HEK293 (cell line): ENCODE results near the gene SPC25.

ENCODE experiments used
- KLF16 ChIP-seq: fragments of 450-650 bp; formaldehyde crosslinking; IDR thresholded peaks from 2 replicates; pipeline ENCODE4 v1.5.1; 2017; ENCODE audit warnings: missing biosample characterization, missing genetic modification characterization
- ZNF133 ChIP-seq: fragments of 450-650 bp; formaldehyde crosslinking; IDR thresholded peaks from 2 replicates; pipeline ENCODE4 v1.5.1; 2016; ENCODE audit warnings: missing biosample characterization, missing genetic modification characterization
- ZNF544 ChIP-seq: fragments of 450-650 bp; formaldehyde crosslinking; IDR thresholded peaks from 2 replicates; pipeline ENCODE4 v1.5.0; 2017; ENCODE audit warnings: missing biosample characterization, missing genetic modification characterization
- ZNF571 ChIP-seq: fragments of 450-650 bp; formaldehyde crosslinking; IDR thresholded peaks from 2 replicates; pipeline ENCODE4 v1.5.0; 2017; ENCODE audit warnings: missing biosample characterization, missing genetic modification characterization
- ZNF596 ChIP-seq: fragments of 450-650 bp; IDR thresholded peaks from 2 replicates; pipeline ENCODE4 v1.5.0; 2018; ENCODE audit warnings: missing biosample characterization, mild to moderate bottlenecking, missing genetic modification characterization, moderate library complexity
- ZNF670 ChIP-seq: fragments of 450-650 bp; formaldehyde crosslinking; IDR thresholded peaks from 2 replicates; pipeline ENCODE4 v1.5.1; 2016; ENCODE audit warnings: missing biosample characterization, missing genetic modification characterization, low read depth
- TF ChIP-seq, protein P1 (sequence below): fragments of 450-650 bp; formaldehyde crosslinking; IDR thresholded peaks from 2 replicates; pipeline ENCODE4 v1.5.1; 2016; ENCODE audit warnings: missing biosample characterization, missing genetic modification characterization
- TF ChIP-seq, protein P2 (sequence below): fragments of 450-650 bp; formaldehyde crosslinking; IDR thresholded peaks from 2 replicates; pipeline ENCODE4 v1.5.1; 2016; ENCODE audit warnings: missing biosample characterization, missing genetic modification characterization, low read depth
- TF ChIP-seq, protein P3 (sequence below): fragments of 450-650 bp; formaldehyde crosslinking; IDR thresholded peaks from 2 replicates; pipeline ENCODE4 v1.5.1; 2016; ENCODE audit warnings: missing biosample characterization, missing genetic modification characterization
- TF ChIP-seq, protein P4 (sequence below): fragments of 450-650 bp; formaldehyde crosslinking; IDR thresholded peaks from 2 replicates; pipeline ENCODE4 v1.5.1; 2016; ENCODE audit warnings: missing biosample characterization, missing genetic modification characterization, borderline replicate concordance
- TF ChIP-seq, protein P5 (sequence below): fragments of 450-650 bp; formaldehyde crosslinking; IDR thresholded peaks from 2 replicates; pipeline ENCODE4 v1.5.1; 2016; ENCODE audit warnings: missing biosample characterization, missing genetic modification characterization
- TF ChIP-seq, protein P6 (sequence below): fragments of 450-650 bp; formaldehyde crosslinking; conservative IDR thresholded peaks from 2 replicates; pipeline ENCODE4 v1.5.1; 2016; ENCODE audit warnings: low read depth, missing biosample characterization, missing genetic modification characterization
- TF ChIP-seq, protein P7 (sequence below): sonication (generic); formaldehyde crosslinking; IDR thresholded peaks from 2 replicates; pipeline ENCODE4 v1.8.1; 2022; ENCODE audit warnings: mild to moderate bottlenecking, moderate library complexity, missing genetic modification reagents

DNA sequence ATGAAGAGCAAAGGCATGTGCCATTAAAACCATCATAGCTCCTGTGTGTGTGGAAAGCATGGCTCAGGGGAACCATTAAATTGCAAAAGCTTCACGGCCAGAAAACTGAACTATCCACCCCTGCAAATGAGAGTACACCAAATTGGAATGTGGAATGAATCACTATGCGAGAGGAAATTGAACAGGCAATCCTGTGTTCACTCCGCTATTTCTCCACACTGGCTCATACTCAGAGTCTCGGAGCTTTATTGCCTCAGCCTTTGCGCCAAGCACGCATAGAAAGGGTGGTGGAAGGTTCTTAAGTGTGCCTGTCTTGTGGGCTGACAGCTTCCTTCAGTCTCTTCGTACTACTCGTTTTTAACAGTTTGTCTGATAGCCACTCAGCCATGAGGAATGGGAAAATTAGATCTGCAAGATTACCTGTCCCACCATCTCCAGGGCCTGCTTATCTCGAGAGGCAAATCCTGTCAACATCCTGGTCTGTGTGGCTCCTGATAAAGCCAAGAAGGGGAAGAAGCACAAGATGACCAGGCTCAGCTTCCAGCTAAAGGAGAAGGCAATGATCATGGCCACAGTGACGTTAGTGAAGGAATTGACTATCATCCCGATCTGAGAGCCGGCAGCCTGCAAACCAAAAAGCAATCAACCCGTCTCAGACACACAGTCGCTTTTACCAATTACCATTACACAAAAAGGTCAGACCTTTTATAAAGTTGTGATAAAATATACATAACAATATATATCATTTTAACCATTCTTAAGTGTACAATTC is 45.8 kb upstream of the SPC25 start:
- TF ChIP-seq, protein P1, sequence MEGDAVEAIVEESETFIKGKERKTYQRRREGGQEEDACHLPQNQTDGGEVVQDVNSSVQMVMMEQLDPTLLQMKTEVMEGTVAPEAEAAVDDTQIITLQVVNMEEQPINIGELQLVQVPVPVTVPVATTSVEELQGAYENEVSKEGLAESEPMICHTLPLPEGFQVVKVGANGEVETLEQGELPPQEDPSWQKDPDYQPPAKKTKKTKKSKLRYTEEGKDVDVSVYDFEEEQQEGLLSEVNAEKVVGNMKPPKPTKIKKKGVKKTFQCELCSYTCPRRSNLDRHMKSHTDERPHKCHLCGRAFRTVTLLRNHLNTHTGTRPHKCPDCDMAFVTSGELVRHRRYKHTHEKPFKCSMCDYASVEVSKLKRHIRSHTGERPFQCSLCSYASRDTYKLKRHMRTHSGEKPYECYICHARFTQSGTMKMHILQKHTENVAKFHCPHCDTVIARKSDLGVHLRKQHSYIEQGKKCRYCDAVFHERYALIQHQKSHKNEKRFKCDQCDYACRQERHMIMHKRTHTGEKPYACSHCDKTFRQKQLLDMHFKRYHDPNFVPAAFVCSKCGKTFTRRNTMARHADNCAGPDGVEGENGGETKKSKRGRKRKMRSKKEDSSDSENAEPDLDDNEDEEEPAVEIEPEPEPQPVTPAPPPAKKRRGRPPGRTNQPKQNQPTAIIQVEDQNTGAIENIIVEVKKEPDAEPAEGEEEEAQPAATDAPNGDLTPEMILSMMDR (tag by site-specific recombination) = no peak
- TF ChIP-seq ZNF133 (tag by site-specific recombination) = no peak
- no peak for TF ChIP-seq ZNF571 (tag by site-specific recombination)
- TF ChIP-seq, protein P2, sequence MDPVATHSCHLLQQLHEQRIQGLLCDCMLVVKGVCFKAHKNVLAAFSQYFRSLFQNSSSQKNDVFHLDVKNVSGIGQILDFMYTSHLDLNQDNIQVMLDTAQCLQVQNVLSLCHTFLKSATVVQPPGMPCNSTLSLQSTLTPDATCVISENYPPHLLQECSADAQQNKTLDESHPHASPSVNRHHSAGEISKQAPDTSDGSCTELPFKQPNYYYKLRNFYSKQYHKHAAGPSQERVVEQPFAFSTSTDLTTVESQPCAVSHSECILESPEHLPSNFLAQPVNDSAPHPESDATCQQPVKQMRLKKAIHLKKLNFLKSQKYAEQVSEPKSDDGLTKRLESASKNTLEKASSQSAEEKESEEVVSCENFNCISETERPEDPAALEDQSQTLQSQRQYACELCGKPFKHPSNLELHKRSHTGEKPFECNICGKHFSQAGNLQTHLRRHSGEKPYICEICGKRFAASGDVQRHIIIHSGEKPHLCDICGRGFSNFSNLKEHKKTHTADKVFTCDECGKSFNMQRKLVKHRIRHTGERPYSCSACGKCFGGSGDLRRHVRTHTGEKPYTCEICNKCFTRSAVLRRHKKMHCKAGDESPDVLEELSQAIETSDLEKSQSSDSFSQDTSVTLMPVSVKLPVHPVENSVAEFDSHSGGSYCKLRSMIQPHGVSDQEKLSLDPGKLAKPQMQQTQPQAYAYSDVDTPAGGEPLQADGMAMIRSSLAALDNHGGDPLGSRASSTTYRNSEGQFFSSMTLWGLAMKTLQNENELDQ (tag by site-specific recombination) = no peak
- TF ChIP-seq, protein P3, sequence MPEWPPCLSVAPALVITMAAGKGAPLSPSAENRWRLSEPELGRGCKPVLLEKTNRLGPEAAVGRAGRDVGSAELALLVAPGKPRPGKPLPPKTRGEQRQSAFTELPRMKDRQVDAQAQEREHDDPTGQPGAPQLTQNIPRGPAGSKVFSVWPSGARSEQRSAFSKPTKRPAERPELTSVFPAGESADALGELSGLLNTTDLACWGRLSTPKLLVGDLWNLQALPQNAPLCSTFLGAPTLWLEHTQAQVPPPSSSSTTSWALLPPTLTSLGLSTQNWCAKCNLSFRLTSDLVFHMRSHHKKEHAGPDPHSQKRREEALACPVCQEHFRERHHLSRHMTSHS (tag by site-specific recombination) = no peak
- TF ChIP-seq ZNF596 (tag by site-specific recombination) = no peak
- TF ChIP-seq ZNF544 = no peak
- TF ChIP-seq, protein P4, sequence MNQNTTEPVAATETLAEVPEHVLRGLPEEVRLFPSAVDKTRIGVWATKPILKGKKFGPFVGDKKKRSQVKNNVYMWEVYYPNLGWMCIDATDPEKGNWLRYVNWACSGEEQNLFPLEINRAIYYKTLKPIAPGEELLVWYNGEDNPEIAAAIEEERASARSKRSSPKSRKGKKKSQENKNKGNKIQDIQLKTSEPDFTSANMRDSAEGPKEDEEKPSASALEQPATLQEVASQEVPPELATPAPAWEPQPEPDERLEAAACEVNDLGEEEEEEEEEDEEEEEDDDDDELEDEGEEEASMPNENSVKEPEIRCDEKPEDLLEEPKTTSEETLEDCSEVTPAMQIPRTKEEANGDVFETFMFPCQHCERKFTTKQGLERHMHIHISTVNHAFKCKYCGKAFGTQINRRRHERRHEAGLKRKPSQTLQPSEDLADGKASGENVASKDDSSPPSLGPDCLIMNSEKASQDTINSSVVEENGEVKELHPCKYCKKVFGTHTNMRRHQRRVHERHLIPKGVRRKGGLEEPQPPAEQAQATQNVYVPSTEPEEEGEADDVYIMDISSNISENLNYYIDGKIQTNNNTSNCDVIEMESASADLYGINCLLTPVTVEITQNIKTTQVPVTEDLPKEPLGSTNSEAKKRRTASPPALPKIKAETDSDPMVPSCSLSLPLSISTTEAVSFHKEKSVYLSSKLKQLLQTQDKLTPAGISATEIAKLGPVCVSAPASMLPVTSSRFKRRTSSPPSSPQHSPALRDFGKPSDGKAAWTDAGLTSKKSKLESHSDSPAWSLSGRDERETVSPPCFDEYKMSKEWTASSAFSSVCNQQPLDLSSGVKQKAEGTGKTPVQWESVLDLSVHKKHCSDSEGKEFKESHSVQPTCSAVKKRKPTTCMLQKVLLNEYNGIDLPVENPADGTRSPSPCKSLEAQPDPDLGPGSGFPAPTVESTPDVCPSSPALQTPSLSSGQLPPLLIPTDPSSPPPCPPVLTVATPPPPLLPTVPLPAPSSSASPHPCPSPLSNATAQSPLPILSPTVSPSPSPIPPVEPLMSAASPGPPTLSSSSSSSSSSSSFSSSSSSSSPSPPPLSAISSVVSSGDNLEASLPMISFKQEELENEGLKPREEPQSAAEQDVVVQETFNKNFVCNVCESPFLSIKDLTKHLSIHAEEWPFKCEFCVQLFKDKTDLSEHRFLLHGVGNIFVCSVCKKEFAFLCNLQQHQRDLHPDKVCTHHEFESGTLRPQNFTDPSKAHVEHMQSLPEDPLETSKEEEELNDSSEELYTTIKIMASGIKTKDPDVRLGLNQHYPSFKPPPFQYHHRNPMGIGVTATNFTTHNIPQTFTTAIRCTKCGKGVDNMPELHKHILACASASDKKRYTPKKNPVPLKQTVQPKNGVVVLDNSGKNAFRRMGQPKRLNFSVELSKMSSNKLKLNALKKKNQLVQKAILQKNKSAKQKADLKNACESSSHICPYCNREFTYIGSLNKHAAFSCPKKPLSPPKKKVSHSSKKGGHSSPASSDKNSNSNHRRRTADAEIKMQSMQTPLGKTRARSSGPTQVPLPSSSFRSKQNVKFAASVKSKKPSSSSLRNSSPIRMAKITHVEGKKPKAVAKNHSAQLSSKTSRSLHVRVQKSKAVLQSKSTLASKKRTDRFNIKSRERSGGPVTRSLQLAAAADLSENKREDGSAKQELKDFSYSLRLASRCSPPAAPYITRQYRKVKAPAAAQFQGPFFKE (tag by site-specific recombination) = no peak
- TF ChIP-seq, protein P5, sequence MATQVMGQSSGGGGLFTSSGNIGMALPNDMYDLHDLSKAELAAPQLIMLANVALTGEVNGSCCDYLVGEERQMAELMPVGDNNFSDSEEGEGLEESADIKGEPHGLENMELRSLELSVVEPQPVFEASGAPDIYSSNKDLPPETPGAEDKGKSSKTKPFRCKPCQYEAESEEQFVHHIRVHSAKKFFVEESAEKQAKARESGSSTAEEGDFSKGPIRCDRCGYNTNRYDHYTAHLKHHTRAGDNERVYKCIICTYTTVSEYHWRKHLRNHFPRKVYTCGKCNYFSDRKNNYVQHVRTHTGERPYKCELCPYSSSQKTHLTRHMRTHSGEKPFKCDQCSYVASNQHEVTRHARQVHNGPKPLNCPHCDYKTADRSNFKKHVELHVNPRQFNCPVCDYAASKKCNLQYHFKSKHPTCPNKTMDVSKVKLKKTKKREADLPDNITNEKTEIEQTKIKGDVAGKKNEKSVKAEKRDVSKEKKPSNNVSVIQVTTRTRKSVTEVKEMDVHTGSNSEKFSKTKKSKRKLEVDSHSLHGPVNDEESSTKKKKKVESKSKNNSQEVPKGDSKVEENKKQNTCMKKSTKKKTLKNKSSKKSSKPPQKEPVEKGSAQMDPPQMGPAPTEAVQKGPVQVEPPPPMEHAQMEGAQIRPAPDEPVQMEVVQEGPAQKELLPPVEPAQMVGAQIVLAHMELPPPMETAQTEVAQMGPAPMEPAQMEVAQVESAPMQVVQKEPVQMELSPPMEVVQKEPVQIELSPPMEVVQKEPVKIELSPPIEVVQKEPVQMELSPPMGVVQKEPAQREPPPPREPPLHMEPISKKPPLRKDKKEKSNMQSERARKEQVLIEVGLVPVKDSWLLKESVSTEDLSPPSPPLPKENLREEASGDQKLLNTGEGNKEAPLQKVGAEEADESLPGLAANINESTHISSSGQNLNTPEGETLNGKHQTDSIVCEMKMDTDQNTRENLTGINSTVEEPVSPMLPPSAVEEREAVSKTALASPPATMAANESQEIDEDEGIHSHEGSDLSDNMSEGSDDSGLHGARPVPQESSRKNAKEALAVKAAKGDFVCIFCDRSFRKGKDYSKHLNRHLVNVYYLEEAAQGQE = no peak
- no peak for TF ChIP-seq ZNF670 (tag by site-specific recombination)
- TF ChIP-seq, protein P6, sequence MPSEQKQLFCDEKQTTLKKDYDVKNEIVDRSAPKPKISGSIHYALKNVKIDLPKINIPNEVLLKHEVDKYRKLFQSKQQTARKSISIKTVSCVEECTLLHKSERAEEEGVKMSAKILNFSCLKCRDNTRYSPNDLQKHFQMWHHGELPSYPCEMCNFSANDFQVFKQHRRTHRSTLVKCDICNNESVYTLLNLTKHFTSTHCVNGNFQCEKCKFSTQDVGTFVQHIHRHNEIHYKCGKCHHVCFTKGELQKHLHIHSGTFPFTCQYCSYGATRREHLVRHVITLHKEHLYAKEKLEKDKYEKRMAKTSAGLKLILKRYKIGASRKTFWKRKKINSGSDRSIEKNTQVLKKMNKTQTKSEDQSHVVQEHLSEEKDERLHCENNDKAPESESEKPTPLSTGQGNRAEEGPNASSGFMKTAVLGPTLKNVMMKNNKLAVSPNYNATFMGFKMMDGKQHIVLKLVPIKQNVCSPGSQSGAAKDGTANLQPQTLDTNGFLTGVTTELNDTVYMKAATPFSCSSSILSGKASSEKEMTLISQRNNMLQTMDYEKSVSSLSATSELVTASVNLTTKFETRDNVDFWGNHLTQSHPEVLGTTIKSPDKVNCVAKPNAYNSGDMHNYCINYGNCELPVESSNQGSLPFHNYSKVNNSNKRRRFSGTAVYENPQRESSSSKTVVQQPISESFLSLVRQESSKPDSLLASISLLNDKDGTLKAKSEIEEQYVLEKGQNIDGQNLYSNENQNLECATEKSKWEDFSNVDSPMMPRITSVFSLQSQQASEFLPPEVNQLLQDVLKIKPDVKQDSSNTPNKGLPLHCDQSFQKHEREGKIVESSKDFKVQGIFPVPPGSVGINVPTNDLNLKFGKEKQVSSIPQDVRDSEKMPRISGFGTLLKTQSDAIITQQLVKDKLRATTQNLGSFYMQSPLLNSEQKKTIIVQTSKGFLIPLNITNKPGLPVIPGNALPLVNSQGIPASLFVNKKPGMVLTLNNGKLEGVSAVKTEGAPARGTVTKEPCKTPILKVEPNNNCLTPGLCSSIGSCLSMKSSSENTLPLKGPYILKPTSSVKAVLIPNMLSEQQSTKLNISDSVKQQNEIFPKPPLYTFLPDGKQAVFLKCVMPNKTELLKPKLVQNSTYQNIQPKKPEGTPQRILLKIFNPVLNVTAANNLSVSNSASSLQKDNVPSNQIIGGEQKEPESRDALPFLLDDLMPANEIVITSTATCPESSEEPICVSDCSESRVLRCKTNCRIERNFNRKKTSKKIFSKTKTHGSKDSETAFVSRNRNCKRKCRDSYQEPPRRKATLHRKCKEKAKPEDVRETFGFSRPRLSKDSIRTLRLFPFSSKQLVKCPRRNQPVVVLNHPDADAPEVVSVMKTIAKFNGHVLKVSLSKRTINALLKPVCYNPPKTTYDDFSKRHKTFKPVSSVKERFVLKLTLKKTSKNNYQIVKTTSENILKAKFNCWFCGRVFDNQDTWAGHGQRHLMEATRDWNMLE (tag by site-specific recombination) = no peak
- TF ChIP-seq KLF16 (tag by site-specific recombination) = no peak
- TF ChIP-seq, protein P7, sequence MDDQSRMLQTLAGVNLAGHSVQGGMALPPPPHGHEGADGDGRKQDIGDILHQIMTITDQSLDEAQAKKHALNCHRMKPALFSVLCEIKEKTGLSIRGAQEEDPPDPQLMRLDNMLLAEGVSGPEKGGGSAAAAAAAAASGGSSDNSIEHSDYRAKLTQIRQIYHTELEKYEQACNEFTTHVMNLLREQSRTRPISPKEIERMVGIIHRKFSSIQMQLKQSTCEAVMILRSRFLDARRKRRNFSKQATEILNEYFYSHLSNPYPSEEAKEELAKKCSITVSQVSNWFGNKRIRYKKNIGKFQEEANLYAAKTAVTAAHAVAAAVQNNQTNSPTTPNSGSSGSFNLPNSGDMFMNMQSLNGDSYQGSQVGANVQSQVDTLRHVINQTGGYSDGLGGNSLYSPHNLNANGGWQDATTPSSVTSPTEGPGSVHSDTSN (CRISPR knock-in tag) = no peak
